Activated T-helper 1 cell treated with anti-CD3 and anti-CD28 coated beads, Interleukin-12 subunit alpha, Interleukin-12 subunit beta, Interleukin-2, Interleukin-4 antibody, amounts not matched to agents 30 ng/mL and 10 ng/mL and 1 ng/mL, durations not matched to agents 14 hours and 24 hours and 36 hours (primary cell): ENCODE measurements around the gene BST2. TPM values are rescaled to one million over a fixed set of nuclear protein-coding genes. Genes with fewer than 3 reads are reported as not detected.
"Not testable (repeated sequence)": the region's sequence is repeated elsewhere in the genome, so short reads cannot be mapped to it uniquely, and the experiment has no call there.

ENCODE experiments used
- DNase-seq: peaks from one replicate; pipeline ENCODE4 v3.0.0; 2021; ENCODE audit warnings: low spot score
- H3K27ac Mint-ChIP-seq: one replicate; pipeline ENCODE4 v1.8.0; 2021; ENCODE audit warnings: mild to moderate bottlenecking, mixed read lengths
- H3K27me3 Mint-ChIP-seq: one replicate; pipeline ENCODE4 v1.8.0; 2022; ENCODE audit warnings: mild to moderate bottlenecking, moderate library complexity, mixed read lengths; ENCODE audit not compliant: insufficient read depth
- H3K36me3 Mint-ChIP-seq: one replicate; pipeline ENCODE4 v1.8.0; 2021; ENCODE audit warnings: low read depth, mixed read lengths
- H3K4me1 Mint-ChIP-seq: one replicate; pipeline ENCODE4 v1.8.0; 2021; ENCODE audit warnings: low read depth, mixed read lengths
- H3K4me3 Mint-ChIP-seq: one replicate; pipeline ENCODE4 v1.8.0; 2021; ENCODE audit warnings: mild to moderate bottlenecking, moderate library complexity, mixed read lengths
- H3K9me3 Mint-ChIP-seq: one replicate; pipeline ENCODE4 v1.8.0; 2021; ENCODE audit warnings: mixed read lengths
- intact Hi-C: fragments of 100-400 bp; cut with micrococcal nuclease; formaldehyde crosslinking; loops from one replicate; pipeline ENCODE4 v1.15.1; 2024
- total RNA-seq: library from RNA; stranded (reverse); gene quantifications from 2 replicates; pipeline ENCODE4 v1.2.3, GENCODE V29; 2022

BST2 gene
- total RNA-seq, 1 donor from 2014 or later: 148 TPM

- H3K27me3 Mint-ChIP-seq, H3K27ac Mint-ChIP-seq, H3K9me3 Mint-ChIP-seq, H3K4me3 Mint-ChIP-seq, intact Hi-C loops, DNase-seq, H3K4me1 Mint-ChIP-seq, H3K36me3 Mint-ChIP-seq: not testable (repeated sequence)
Observed at GRCh38 chr19:17363852-17364605, 41.4 kb downstream of the BST2 start.

- intact Hi-C loops: no loop called here
- H3K36me3 Mint-ChIP-seq: no peaks in the 10 kb centered on the region
- no peak overlapping the region for H3K4me3 Mint-ChIP-seq
- no peak overlapping the region for H3K27ac Mint-ChIP-seq
- no peak for DNase-seq
- H3K4me1 Mint-ChIP-seq: no peaks in the 10 kb centered on the region
- peaks cover 5% of the 10 kb centered on the region for H3K27me3 Mint-ChIP-seq
- no peaks in the 10 kb centered on the region for H3K9me3 Mint-ChIP-seq
Observed at GRCh38 chr19:17359905-17360800, 45.3 kb downstream of the BST2 start.

GRCh38 chr19:17358395-17358794 is 47.0 kb downstream of the BST2 start:
- Mint-ChIP-seq H3K4me3 (no peak overlapping the region), H3K27me3 (peaks cover 5% of the 10 kb centered on the region), H3K9me3 (no peaks in the 10 kb centered on the region), H3K27ac (no peak overlapping the region), H3K36me3 (no peaks in the 10 kb centered on the region), H3K4me1 (no peaks in the 10 kb centered on the region)
- intact Hi-C loops: no loop called here
- no peak for DNase-seq

- Mint-ChIP-seq H3K9me3 (no peaks in the 10 kb centered on the region), H3K4me1 (no peaks in the 10 kb centered on the region), H3K27me3 (peaks cover 8% of the 10 kb centered on the region), H3K27ac (no peak overlapping the region), H3K4me3 (no peak overlapping the region), H3K36me3 (no peaks in the 10 kb centered on the region)
- DNase-seq: no peak
- intact Hi-C loops: no loop called here
Observed at GRCh38 chr19:17357724-17358123, 47.7 kb downstream of the BST2 start.

- intact Hi-C loops: no loop called here
- no peak for DNase-seq
Observed at GRCh38 chr19:17357078-17357666, 48.3 kb downstream of the BST2 start.

DNA sequence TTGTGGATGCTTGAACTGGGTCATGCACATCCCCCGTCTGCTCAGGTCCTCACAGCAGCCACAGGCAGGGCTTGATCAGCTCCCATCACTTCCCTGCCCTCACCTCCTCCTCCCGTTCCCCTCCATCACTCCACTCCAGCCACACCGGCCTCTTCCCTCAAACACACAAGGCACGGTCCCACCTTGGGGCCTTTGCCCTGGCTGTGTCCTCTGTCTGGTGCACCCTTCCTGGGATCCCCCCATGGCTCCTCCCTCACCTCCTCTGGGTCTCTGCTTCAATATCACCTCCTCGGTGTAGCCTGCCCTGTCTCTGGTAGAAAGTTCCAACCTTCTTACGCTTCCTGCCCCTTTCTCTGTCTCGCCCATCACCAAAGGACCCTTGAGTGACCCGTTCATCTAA is 52.0 kb downstream of the BST2 start:
- DNase-seq: no peak
- no peaks in the 10 kb centered on the region for H3K9me3 Mint-ChIP-seq
- no peaks in the 10 kb centered on the region for H3K36me3 Mint-ChIP-seq
- peaks cover 16% of the 10 kb centered on the region for H3K27me3 Mint-ChIP-seq
- H3K27ac Mint-ChIP-seq: no peak overlapping the region
- intact Hi-C loops: no loop called here
- peaks cover 5% of the 10 kb centered on the region for H3K4me1 Mint-ChIP-seq
- H3K4me3 Mint-ChIP-seq: no peak overlapping the region

More at GRCh38 chr19:17357078-17357666, 48.3 kb downstream of the BST2 start:
- no peaks in the 10 kb centered on the region for H3K36me3 Mint-ChIP-seq
- no peak overlapping the region for H3K4me3 Mint-ChIP-seq
- no peaks in the 10 kb centered on the region for H3K4me1 Mint-ChIP-seq
- peaks cover 6% of the 10 kb centered on the region for H3K27me3 Mint-ChIP-seq
- H3K9me3 Mint-ChIP-seq: no peaks in the 10 kb centered on the region
- H3K27ac Mint-ChIP-seq: no peak overlapping the region

Other genes with a start within 250 kb of the BST2 start
- 34.6 and 36.0 TPM in 2 replicates for gene USE1, start 190.3 kb downstream of the BST2 start, total RNA-seq
- 17.0 and 19.6 TPM in 2 replicates for gene OCEL1, start 179.4 kb downstream of the BST2 start, total RNA-seq
- 14.3 and 14.4 TPM in 2 replicates for gene NR2F6, start 159.7 kb downstream of the BST2 start, total RNA-seq
- gene USHBP1, start 140.9 kb downstream of the BST2 start, total RNA-seq: 0.10 and 0.26 TPM in 2 replicates
- 114 and 120 TPM in 2 replicates for gene BABAM1, start 138.2 kb downstream of the BST2 start, total RNA-seq
- 13.4 and 13.8 TPM in 2 replicates for gene ANKLE1, start 123.7 kb downstream of the BST2 start, total RNA-seq
- gene ABHD8, start 102.2 kb downstream of the BST2 start, total RNA-seq: 8.8 and 9.0 TPM in 2 replicates
- 108 and 118 TPM in 2 replicates for gene MRPL34, start 99.8 kb downstream of the BST2 start, total RNA-seq
- gene DDA1, start 96.1 kb downstream of the BST2 start, total RNA-seq: 45.3 and 50.2 TPM in 2 replicates
- 6.6 and 7.4 TPM in 2 replicates for gene ANO8, start 70.8 kb downstream of the BST2 start, total RNA-seq
- gene GTPBP3, start 68.1 kb downstream of the BST2 start, total RNA-seq: 64.2 and 72.0 TPM in 2 replicates
- 0.08 TPM in 1 of 2 replicates, not detected in the other for gene PLVAP, start 28.3 kb downstream of the BST2 start, total RNA-seq
- 1.9 and 2.6 TPM in 2 replicates for gene CCDC194, start 11.4 kb downstream of the BST2 start, total RNA-seq
- gene MVB12A, start 14.4 kb upstream of the BST2 start, total RNA-seq: 40.8 and 42.7 TPM in 2 replicates
- gene TMEM221, start 43.0 kb upstream of the BST2 start, total RNA-seq: not detected in 2 replicates
- gene NXNL1, start 55.3 kb upstream of the BST2 start, total RNA-seq: not detected in 2 replicates
- gene SLC27A1, start 64.9 kb upstream of the BST2 start, total RNA-seq: 1.7 and 2.0 TPM in 2 replicates
- 58.9 and 61.3 TPM in 2 replicates for gene PGLS, start 106.0 kb upstream of the BST2 start, total RNA-seq
- gene COLGALT1, start 150.0 kb upstream of the BST2 start, total RNA-seq: 115 and 117 TPM in 2 replicates